AG09309 (cell line): ENCODE measurements around the gene MYLK2.

ENCODE experiments used
- DNase-seq: peaks from one replicate; pipeline ENCODE4 v3.0.0-alpha.2; 2010; ENCODE audit warnings: low read depth
- H3K4me3 ChIP-seq: 2 replicates; pipeline ENCODE4 v1.5.1; 2011; ENCODE audit warnings: mild to moderate bottlenecking, low read depth, low read length, moderate library complexity; ENCODE audit not compliant: control insufficient read depth
- TF ChIP-seq, protein P1 (sequence below): IDR thresholded peaks from 2 replicates; pipeline ENCODE4 v1.5.1; 2011; ENCODE audit warnings: mild to moderate bottlenecking, low read depth, low read length, inconsistent platforms; ENCODE audit not compliant: insufficient read depth, control insufficient read depth; ENCODE audit errors: missing control alignments

The MYLK2 gene

GRCh38 chr20:31860390-31861134, 41.4 kb downstream of the MYLK2 start:
- H3K4me3 ChIP-seq, result no peak overlapping the region
- no peak for DNase-seq
- TF ChIP-seq, protein P1, sequence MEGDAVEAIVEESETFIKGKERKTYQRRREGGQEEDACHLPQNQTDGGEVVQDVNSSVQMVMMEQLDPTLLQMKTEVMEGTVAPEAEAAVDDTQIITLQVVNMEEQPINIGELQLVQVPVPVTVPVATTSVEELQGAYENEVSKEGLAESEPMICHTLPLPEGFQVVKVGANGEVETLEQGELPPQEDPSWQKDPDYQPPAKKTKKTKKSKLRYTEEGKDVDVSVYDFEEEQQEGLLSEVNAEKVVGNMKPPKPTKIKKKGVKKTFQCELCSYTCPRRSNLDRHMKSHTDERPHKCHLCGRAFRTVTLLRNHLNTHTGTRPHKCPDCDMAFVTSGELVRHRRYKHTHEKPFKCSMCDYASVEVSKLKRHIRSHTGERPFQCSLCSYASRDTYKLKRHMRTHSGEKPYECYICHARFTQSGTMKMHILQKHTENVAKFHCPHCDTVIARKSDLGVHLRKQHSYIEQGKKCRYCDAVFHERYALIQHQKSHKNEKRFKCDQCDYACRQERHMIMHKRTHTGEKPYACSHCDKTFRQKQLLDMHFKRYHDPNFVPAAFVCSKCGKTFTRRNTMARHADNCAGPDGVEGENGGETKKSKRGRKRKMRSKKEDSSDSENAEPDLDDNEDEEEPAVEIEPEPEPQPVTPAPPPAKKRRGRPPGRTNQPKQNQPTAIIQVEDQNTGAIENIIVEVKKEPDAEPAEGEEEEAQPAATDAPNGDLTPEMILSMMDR, result no peak

- H3K4me3 ChIP-seq, result peak overlapping the region; percentile 11; the same call in 1 of the 2 replicates
- TF ChIP-seq, protein P1, result no peak
- DNase-seq, result no peak
Measured at GRCh38 chr20:31861135-31861384, 41.9 kb downstream of the MYLK2 start.

- TF ChIP-seq, protein P1, result no peak
- peak overlapping the region; percentile 11; the same call in 1 of the 2 replicates for H3K4me3 ChIP-seq
- DNase-seq, result no peak
Measured at GRCh38 chr20:31861385-31862156, 42.4 kb downstream of the MYLK2 start.

GRCh38 chr20:31862157-31862470, 43.0 kb downstream of the MYLK2 start:
- no peak overlapping the region for H3K4me3 ChIP-seq
- TF ChIP-seq, protein P1, result no peak
- no peak for DNase-seq

DNA sequence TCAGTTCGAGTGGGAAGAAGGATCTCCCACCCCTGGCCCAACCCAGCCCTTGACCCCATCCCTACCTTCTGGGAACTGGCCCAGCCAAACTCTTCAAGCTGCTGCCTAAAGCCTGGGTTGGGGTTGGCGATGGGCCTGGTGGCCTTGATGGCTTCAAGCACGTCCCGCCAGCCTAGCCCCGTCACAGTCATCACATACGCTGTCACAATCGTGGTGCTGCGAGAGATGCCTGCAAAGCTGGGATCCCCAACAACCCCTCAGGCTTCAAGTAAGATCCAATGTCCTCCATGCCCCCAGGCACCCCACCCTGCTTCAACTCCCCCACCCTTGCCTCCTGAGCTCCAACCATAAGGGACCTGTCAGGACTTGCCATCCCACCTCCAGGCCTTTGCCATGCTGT, 43.4 kb downstream of the MYLK2 start:
- TF ChIP-seq, protein P1, result no peak
- no peak overlapping the region for H3K4me3 ChIP-seq

GRCh38 chr20:31863296-31864085, 44.3 kb downstream of the MYLK2 start:
- DNase-seq, result no peak
- H3K4me3 ChIP-seq, result no peak overlapping the region

More for the DNA sequence above, 43.4 kb downstream of the MYLK2 start:
- no peak for DNase-seq

More at GRCh38 chr20:31863296-31864085, 44.3 kb downstream of the MYLK2 start:
- TF ChIP-seq, protein P1, result no peak
